SHP77 treated with DMSO at 0.1 percent for 48 hours (cell line): ENCODE results near the gene SLFN11.
"Not testable (repeated sequence)": the region's sequence is repeated elsewhere in the genome, so short reads cannot be mapped to it uniquely, and the experiment has no call there.

Experiments
- DNase-seq: peaks from one replicate; lab custom pipeline; 2025; lab: John Stamatoyannopoulos, UW

The SLFN11 gene

DNA sequence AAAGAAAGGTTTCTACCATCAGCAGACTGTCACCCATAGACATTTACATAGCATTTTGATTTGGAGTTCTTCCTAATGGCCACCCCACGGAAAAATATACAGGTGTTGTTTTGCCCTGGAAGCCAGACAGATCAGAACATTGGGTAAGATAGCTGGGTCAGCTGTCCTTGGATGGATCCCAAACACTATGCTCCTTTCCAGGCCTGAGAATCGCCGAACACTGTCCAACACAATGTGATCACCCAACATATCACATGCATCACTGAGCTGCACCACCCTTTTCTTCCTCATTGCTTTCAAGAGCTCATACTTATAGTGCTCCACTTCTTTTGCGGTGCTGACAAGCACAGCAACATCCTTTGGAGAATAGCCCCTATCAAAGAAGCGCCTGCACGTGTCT is 21.1 kb downstream of the SLFN11 start:
- DNase-seq, result no peak

DNA sequence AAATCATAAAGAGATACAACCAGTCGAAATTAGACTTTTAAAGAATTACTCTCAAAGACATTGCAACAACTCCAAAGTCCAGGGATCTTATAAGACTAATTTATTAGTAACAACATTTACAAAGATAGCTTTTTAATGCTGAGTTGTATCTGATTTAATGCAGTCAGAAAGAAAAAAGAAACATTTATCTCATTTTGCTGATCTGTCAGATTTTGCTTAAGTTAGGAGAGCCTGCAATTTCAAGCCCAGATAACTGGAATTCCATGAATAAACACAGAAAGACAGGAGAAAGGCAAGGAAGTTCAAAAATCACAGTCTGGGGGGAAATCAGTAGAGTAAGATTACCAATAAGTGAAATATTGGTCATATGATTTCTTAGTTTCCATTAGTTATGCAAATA is 22.9 kb downstream of the SLFN11 start:
- no peak for DNase-seq

DNA sequence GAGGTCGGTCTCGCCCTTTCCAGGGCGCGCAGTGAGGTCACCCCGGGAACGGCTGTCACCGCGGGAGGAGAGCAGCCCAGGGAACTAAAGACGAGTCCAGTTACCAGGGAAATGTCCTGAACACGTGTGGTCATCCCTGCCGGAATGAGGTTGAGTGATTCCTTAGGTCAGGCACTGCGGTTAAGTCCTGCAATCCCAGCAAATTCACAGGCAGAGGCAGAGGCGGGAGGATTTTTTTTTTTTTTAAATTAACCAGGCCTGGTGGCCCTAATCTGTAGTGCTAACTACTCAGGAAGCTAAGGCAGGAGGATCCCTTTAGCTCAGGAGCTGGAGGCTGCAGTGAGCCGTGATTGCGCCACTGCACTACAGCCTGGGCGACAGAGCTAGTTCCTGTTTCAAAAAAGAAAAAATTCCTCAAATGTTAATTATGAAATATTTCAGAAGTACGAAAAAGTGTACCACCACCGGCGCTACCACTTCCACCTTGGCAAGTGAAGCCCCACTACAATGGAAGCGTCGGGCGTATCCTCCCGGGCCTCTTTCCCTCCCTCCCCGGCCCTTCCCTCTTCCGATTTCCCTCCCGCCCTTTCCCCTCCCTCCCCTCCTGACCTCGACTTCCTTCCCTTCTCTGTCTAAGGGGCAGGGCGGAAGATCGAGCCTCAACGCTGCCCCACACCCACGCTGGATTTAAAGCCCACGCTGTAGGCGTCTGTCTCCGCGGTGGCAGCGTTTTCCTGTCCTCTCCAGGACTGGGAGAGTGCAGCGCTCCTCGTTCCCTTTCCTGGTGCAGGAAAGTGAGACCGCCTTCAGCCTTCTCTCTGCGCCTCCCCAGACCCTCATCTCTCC is 27.3 kb downstream of the SLFN11 start:
- DNase-seq, result no peak

DNA sequence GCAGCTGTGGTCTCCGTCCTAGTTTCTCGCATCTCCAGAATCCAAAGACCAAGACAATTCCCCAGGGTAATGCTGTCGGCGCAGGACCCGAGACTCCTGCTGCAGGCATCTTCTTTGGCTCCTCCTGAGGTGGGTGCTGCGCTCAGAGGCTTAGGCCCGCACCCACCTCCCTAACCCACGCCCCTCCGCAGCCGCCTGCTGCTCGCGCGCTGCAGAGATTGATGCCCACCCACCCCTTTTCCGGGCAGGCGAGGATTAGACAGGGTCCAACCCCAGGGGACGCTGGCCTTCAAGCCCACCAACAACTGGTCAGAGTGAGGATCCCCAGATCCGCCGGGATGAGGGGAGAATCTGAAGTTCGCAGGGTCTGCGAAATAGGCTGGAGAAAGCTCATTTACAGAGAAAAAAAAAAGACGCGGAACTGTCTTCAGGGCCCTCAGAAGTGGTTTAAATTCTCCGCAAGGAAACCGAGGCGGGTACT is 27.9 kb downstream of the SLFN11 start:
- no peak for DNase-seq

DNA sequence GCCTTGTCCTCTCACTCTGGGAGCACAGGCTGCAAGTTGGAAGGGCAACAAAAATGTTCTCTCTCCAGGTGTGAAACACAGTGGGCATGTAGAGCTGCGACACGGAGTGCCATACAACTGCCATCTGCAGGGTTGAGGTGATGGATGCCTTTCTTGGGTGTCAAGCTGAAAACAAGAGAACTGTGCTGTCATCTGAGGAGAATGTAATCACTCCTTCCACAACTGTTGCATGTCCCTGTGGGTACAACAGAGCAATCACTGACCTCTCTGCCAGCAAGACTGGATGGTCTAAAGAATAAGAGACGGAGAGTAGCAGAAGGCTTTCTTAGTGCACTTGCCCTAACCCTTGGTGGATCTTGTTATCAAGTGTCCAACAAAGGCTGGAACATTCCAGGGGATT is 29.2 kb downstream of the SLFN11 start:
- no peak for DNase-seq

DNA sequence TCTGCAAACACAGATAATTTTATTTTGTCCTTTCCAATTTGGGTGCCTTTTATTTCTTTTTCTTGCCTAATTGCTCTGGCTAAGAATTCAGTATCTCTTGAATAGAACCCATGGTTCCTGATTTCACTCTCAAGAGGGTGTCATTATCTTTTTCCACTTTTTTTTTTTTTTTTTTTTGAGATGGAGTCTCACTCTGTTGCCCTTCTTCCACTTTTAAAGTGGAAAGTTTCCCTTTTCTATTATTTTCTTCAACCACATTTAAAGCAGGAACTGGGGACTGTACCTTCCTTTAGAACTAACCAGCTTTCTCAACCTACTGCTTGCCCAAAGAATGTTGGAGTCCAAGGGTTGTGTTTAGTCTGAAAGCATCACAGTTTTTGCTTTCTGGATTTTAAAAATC is 31.1 kb downstream of the SLFN11 start:
- DNase-seq, result no peak

DNA sequence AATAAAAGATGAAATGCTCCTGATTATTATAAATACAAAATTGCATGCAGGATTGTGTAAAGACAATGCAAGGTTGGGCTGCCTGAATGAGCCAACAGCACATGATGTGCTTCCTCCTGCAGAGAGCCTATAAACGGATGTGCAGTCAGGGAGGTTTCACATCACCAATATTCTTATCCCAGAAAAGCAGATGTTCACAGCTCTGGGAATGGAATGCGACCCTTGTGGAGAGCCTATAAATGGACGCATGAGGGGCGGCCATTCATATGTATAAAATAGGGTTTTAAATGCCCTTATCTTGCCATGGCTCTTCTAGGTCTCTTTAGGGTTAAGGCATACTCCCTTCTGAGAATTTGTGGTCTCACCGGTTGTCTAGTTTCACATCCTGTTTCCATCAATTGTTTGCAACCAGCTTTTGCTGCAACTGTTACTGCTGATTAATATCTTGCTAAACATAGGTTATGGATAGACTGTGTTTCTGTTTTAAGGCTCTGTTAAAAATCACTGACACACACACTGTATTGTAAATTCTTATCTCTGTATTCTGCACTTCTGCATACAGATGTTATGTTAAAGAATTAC is 31.9 kb downstream of the SLFN11 start:
- DNase-seq, result no peak

DNA sequence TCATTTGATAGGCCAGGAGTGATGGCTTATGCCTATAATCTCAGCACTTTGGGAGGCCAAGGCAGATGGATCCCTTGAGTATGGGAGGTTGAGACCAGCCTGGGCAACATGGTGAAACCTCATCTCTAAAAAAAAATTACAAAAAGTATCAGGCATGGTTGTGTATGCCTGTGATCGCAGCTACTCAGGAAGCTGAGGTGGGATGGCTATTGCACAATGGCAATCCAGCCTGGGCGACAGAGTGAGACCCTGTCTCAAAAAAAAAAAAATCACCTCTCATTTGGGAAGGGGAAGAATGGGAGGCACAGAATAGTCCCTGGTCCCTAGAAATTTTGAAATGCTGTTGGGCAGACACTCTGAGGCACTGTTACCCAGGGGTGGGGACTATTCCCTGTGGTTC is 35.2 kb downstream of the SLFN11 start:
- no peak for DNase-seq

DNA sequence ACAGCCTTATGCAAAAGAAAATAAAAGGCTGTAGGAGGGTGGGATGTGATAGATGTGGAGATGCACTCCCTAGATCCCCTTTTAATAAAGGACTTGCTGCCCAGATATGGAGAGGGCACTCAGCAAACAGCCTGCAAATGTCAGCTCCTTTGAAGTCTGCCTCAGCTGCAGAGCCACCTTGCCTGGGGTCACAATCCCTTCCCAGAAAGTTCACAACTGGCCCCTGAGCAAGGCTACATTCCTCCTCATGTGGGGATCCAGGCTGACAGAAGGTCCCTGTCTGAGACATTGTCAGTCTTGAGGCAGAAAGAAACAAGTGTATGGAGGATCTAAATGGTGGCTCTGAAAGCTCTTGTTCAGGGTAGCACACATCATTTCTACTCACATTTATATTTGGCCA is 36.1 kb downstream of the SLFN11 start:
- no peak for DNase-seq

DNA sequence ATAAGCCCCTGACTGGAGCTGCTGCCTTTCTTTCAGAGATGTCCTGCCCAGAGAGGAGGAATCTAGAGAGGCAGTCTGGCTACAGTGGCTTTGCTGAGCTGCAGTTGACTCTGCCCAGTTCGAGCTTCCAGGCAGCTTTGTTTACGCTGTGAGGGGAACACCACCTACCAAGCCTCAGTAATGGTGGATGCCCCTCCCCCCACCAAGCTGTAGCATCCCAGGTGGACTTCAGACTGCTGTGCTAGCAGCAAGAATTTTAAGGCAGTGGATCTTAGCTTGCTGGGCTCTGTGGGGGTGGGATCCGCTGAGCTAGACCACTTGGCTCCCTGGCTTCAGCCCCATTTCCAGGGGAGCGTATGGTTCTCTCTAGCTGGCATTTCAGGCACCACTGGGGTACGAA is 39.8 kb downstream of the SLFN11 start:
- not testable (repeated sequence) for DNase-seq

DNA sequence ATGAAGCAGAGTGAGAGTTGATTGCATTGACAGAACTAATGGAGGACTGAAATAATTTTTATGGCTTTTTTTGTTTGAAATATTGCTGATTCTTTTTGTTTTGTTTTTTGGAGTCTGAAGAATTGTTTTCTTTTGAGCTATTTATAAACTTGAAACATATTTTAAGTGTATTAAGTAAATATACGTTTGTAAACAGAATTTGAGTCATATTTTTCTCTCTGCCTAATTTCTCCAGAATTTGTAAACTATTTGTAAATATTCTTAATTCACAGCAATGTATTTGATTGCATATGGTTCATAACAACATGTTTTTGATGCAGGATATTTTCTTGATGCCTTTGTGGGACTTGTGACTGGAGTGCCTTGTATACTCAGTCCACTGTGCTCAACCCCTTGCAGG is 50.7 kb downstream of the SLFN11 start:
- no peak for DNase-seq

DNA sequence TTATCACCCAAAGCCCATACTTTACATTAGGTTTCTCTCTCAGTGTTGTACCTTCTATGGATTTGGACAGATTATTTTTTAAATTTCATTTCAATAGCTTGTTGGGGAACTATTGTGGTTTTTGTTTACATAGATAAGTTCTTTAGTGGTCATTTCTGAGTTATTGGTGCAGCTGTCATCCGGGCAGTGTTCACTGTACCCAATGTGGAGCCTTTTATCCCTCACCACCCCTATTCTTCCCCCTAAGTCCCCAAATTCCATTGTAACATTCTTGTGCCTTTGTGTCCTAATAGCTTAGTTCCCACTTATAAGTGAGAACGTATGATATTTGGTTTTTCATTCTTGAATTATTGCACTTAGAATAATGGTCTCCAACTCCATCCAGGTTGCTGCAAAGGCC is 57.5 kb downstream of the SLFN11 start:
- no peak for DNase-seq

DNA sequence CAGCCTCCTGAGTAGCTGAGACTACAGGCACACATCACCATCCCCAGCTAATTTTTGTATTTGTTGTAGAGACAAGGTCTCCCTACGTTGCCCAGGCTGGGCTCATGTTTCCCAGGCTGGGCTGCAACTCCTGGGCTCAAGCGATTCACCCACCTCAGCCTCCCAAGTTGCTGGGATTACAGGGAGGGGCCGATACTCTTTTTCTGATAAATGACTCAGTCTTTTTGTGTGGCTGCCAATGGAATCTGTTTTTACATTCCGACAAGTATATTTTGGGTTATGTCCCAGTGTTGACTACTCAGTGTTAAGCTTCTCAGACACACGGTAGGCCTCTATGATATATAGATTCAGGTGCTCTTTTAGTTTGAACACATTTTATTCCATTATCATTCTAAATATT is 58.1 kb downstream of the SLFN11 start:
- DNase-seq, result no peak

DNA sequence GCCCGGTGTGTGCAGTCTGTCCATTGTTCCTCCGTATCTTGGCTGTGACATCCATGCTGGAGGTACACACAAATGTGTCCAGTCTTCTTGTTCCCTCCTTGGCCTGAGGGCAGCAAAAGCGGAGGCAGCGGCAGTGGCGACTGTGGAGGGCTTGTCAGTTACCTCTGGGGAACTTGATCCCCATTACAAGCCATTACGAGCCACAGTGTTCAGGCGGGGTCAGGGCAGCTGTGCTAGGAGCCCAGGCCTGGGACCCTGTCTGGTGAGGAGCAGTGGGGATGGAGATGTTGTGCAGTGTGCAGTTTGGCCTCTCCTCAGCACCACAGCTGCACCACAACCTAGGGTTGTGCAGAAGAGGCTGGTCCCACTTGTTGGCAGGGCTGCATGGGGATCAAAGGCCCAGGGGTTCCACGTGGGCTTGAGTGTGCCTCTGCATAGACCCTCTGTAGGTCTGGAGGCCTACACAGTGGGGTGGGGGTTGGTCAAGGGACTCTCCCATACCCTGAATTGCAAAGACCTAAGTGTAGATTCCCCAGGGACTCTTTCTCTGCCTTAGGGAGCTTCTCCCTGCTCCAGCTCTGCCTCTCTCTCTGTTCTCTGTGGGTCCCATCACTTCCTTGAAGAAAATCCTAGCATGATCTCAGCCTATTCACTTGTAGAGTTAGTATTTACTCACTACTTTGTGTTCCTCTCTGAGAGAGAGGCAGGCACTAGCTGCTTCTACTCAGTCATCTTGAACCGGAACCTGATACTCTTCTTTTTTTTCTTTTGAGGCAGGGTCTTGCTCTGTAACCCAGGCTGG is 58.8 kb downstream of the SLFN11 start:
- no peak for DNase-seq

DNA sequence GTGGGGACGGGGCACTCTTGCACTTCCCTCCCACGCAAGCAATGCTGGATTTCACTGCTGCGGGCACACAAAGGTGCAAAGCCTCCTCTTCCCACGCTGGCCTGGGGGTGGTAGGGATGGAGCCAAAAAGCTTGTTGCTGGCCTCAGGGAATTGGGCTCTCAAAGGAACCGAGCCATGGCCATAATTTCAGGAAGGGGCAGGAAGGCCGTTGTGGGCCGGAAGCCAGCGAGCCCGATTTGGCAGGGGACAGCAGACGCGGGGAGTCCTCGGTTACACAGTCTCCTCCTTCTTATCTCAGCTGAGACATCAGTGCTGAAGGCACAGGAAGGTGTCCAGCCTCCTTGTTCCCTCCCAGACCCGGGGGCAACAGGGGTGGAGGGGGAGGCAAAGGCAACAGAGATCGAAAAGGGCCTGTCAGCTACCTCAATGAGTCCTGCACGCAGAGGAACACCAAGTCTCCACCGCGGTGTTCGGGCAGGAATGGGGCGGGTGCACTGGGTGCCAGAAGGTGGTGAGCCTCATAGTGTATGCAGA is 59.5 kb downstream of the SLFN11 start:
- DNase-seq, result no peak

DNA sequence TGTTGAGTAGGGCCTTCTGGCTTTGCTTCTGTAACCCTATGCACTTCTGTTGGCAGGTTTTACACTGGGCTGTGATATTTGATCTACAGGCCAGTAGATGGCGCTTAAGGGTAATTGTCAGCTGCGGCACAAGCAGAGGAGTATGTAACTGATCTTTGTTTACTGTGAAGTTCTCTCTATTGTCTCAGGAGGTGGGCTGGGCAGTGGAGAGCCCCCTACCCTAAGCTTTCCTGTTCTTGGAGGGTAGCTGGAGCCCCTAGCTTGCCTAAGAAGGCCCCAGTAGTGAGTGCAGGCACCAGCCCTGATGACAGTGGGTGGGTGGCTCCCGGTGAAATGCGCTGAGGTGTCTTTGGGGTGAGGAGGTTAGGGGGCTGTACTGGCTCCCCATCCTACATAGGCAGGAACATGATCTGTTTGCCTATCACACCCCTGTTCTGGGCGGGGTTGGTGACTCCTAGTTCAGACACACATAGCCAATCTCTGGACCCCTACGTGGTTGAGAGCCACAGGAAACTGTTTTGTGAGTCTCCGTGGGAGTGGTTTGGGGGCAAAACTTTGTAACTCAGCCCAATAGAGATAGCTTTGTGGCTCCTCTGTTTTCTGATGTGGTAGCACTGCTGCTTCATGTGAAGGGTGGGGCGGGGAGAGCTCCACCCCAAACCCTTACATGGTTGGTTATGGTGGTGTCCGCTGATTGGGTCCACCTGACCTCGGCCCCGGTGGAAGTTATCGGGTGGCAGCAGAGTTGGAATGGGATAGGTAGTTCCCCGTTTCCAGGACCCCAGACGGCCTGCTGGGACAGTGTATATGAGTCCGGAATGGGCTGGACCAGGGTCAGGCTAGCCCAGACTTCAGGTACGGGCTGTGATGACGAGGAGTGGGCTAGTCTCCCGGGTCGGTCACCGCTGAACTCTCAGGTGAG is 60.4 kb downstream of the SLFN11 start:
- DNase-seq, result peak; percentile 4

DNA sequence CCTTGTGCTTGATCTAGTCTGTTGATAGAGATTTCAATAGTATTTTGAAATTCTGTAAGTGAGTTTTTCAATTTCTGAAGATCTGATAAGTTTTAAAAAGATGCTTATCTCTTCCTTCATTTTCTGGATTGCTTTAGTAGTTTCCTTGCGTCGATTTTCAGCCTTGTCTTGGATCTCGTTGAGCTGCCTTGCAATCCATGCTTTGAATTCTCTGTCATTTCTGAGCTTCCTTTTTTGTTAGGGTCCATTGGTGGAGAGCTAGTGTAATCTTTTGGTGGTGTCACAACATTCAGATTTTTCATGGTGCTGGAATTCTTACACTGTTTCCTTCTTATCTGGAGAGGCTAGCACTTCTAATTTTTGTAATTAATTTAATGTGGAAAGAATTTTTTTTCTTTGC is 61.1 kb downstream of the SLFN11 start:
- no peak for DNase-seq

DNA sequence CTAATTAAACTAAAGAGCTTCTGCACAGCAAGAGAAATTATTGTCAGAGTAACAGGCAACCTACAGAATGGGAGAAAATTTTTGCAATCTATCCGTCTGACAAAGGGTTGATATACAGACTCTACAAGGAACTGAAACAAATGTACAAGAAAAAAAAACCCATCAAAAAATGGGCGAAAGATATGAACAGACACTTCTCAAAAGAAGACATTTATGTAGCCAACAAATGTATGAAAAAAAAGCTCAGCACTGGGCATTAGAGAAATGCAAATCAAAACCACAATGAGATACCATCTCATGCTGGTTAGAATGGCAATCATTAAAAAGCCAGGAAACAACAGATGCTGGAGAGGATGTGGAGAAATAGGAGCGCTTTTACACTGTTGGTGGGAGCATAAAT is 64.1 kb downstream of the SLFN11 start:
- not testable (repeated sequence) for DNase-seq
